NK-92 (cell line): ENCODE results near the gene CSAD.

Source experiments
- DNase-seq: peaks from one replicate; lab custom pipeline; 2025; ENCODE audit not compliant: unreplicated experiment; lab: John Stamatoyannopoulos, UW

Gene CSAD

DNA sequence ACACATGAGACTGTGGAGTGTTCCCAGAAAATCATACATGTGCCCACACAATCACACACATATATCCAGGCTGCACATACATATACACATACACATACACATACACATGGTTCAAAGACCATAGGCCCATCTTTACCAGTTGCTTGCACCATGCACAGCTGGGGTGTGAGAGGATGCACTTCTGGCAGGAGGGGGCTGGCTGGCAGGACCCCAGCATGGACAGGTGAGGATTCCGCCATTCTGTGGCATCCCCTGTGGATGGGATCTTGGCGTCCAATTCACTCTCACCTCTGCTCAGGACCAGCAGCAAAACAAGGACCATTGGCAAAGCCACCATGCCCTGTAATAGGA lies 19.4 kb upstream of the CSAD start:
- no peak for DNase-seq

DNA sequence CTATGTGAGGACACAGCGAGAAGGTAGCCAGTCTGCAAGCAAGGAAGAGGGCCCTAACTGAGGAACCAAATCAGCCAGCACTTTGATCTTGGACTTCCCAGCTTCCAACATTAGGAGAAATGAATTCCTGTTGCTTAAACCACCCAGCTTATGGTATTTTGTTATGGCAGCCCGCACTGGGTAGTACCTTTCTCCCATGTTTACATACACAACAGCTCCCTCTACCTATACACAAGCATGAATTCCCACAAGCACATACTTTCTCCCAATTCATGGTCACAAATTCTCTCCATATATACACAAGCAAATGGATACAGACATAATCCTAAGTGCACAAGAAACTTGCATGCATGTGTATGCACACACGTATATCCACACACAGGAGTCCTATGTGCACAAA lies 19.0 kb upstream of the CSAD start:
- no peak for DNase-seq

DNA sequence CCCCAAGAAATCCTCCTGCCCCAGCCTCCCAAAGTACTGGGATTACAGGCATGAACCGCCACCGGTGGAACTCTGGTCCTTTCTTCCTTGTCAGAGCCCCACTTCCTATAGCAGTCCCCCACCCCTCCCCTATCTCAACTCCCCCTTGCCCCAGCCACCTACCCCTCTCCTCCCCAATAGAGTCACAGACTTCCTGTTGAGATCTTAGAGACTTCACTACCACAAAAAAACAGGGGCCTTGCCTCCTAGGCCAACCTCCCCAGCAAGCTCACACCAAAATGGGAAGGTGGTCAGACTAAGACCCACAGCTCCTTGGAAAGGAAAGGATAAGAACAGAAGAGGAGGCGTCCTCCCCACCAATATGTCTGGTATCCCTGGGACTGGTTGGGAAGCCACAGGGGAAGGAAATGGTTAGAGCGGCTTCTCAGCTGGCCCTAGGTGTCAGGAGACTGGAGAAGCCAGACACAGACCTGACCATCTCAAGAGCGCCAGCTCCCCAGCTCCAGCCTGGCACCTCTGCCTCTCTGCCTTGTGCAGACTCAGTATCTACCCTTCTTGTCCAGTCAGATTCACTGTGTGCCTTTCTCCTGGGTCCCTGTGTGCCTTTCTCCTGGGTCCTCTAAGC lies 17.9 kb upstream of the CSAD start:
- DNase-seq = no peak

DNA sequence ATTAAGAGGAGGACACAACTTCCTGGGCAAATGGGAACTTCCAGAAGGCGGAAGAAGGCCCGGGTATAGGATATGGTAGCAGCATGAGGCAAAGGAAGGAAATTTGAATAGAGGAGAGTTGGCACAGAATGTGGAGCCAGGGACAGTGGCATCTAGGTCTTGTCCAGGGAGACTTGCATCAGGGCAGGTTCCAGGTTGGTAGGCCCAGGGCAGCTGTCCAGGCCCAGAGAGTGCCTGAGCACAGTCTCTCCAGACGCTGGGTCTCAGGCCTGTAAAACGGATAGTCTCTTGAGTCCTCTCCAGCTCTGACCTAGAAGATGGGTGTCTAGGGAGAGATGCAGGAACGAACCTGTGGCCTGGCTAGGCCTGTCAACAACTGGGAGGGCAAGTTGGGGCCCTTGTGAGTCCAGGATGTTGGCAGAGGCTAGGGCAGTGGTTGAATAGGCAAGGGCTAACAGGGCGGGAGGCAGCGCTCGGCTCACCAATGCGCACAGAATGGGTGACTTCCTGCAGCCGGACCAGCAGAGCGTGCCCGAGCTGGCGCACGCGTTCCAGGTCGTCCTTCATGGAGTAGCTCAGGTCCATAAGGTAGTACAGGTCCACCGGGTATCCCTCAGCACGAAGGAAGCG lies 16.4 kb upstream of the CSAD start:
- DNase-seq = no peak

DNA sequence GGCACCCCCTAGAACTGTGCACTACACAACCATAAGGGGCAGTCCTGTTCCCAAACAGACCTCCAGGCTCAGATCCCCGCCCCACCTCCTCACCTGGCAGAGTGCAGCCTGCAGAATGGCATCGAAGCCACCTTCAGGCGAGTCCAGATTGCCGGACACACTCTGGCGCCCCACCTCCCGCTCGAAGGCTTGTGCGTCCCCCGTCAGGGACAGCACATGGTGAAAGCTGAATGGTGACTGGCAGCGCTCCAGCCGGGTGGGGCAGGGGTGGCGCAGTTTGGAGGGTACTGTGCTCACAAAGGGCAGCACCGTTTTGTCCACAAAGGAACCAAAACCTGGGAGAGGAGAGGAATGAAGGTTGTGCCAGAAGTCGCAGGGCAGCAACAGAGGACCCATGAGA lies 15.8 kb upstream of the CSAD start:
- DNase-seq = no peak

DNA sequence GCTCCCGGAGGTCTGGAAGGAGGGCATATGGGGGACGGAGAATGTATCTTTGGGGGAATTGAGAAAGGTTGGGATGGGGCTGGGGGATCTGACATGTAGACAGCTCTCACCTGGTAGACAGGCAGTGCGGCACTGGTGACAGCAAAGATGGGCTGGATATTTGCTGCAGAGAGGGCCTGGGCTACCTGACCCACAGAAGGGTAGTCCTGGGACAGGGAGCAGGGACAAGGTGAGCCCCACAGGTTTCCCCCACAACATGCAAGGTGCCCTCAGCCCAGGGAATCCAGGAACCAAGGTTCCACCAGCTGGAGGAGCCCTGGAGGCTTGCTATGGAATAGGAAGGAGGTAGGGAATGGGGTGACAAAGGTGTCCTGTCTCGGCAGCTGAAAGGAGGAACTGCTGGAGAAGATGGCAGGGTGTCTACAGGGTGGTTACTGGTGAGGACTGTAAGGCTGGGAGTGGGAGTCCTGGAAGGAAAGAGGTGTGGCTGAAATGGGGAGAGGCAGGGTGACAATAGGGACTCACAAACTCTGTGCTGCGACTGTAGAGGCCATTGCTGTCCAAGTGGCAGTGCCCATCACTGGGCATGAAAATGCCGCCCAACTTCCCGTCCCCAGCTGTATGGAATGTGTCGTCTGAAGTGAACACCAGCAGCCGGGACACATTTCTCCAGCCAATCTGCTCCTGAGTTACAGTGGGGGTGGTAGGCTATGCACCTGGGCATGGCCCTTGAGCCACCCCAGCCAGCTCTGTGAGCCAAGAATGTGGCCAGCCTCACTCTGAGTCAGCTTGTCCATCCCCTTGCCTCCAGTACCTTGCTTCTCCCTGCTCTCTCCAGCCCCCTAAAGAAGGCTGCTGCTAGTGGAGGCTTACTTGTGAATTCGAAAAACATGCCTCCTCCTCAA lies 15.0 kb upstream of the CSAD start:
- no peak for DNase-seq

DNA sequence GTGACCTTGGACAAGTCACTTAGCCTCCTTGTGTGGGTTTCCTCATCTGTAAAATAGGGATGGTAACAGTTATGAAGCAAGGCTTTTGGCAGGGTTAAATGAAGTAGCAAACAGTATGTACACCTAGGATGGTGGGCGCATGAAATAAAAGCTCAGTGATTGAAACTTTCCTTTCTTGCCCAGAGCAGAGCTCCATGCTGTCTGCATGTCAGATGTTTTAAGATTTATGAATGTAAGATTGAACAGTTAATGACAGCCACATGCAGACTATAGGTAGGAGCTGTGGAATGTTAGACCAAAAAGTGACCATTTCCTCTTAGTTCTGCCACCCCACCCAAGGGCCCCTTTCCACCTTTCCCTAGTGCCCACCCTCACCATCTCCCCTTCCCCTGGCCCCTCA lies 14.2 kb upstream of the CSAD start:
- no peak for DNase-seq

DNA sequence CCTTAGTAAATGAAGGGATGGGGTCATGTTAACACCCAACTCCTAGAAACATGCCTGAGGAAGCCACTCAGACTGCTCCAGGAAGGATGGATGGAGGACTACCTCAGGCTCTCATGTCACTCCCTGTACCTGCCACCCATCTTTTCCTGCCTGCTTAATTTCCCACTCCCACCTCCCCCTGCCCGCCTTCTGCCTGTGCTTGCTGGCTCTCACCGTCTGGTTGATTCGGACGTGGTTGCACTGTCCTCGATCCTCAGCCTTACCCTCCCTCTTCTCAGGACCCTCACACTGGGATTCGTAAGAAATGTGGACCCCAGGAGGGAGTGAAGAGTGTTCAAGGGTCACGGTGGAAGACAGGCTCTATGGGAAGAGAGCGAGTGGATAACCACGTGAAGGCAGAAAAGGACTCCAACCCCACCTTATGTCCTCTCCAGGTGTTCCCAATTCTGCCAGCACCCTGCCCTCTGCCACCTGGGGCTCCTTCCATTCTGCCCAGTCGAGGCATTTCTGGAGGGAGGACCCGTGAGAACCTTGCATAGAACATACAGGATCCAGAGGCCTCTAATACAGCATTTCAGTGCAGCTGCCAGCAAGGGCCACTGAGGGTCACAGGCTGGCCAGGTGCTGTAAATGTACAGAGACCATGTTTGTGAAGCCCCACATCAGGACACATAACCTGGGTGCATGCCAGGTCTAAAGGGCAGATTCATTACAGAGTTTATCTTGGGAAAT lies 13.4 kb upstream of the CSAD start:
- no peak for DNase-seq

DNA sequence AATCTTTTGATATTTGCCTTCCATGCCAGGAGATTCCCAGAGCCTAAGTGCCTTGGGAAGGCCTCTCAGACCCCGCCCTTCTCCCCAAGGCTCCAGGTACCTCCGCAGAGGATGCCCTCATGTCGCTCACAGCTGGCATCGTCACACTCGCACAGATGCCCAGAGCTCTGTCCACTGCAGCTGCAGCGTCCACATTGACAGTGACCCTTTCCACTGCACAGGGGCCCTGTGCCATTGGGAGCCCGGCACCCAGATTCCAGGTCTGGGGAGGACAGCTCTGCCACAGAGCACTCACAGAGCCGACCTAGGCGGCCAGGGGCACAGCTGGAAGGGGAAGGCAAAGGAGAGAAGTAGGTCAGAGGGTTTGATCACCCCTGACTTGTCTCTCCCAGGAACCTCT lies 12.3 kb upstream of the CSAD start:
- DNase-seq = no peak

DNA sequence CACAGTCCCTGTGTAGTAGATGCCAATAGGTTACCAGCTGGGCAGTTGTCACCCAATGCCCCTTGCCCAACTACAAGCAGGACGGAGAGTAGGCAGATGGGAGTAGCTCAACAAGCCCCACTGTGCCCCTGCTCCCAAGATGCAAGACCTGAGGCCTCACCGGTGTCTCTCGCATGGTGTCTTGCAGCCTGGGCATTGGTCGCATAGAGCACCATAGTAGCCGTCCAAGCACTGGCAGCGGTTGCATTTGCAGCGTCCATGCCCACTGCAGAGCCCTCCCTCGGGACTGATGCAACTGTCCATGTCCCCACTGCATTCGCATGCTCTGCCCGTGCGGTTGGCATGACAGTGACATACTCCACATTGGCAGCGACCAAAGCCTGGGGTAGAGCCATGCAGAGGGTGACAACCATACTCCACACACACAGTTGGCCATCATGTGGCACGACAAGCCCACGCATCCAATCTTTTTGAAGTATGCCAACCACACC lies 11.9 kb upstream of the CSAD start:
- DNase-seq = no peak

DNA sequence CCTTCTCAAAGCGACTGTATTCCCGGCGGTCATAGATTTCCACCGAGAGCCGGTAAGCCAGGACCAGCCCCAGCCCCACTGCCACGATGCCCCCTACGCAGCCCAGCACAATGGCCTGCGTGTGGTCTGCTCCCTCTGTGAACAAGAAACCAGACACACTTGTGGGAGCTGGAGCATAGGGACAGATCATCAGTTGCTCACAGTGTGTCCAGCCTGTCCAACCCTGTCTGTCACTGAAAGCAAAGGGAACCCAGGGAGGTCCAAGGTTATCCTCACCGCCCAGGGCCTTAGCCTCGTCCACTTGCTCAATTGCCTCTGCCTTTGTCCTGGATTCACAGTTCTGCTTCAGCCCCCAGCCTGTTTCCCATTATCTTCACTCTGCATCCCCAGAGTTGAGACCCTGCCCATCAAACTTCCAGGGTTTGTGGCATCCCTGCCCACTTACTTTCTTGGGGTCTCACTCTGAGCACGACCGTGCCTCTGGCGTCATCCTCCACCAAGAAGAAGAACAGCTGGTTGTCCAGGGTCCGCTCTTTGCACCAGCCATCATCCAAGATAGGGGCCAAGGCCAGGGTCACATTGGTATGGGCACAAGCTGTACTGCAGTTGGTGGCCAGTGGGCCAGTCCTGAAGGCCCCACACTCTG lies 11.3 kb upstream of the CSAD start:
- DNase-seq = no peak

DNA sequence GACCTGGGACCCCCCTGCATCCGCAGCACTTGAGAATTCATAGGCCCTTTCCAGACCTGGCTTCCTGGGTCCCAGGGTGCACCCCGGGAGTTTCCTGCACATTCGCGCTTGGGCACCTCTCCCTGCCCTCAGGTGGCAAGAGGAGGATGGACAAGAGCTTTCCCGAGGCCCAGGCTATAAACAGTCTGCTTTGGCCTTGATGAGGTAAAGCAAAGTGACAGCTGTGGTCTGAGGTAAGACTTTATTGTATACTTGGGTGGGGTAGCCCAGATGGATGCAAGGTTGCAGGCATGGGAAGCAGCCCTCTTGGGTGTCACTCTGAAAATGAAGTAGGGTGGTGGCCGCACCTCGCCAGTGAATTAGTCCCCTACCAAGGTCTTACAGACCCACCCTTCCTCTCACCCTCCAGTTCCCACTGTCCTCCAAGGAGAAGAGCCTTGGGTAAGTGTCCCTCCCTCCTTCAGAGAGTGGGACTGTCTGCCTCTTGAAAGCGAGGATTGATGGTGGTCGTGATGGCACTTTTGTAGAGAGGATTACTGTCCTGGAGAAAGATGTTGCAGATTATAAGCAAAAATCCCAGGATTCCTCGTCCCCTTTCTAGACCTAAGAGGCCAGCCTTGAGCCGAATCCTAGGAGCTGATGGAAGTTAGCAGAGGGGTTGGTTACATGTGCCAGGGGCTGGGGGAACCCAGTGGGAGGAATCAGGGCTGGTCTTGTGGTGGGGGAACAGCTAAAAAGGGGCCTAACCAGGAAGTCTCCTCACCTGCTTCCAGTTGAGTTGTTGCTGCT lies 10.6 kb upstream of the CSAD start:
- DNase-seq = no peak

DNA sequence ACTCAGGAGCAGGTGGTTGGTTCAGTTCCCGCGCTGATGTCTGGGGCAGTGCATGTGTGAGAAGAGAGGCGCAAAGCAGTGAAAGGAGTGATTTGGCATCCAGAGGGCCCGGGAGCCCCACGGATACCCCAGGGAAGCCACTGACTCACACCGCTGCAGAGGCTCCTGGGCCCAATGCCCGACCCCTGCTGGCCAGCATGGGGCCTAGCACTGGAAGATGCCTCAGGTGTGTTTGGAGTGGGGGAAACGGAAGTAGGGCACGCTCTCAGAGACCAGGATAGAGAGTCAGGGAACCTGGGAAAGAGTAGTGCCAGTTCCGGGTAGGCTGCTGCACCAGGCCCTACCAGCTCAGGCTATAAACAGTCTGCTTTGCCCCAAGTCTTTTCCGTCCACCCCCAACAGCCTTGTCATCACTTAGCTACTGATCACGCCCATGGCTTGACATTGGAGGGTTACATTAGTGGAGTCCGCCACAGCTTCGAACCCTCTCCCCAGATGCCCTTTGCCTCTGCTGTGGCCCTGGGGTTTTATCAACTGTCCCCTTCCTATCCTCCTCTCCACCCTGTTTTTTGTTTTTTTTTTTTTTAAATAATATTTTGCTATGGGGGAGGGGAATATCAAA lies 9.5 kb upstream of the CSAD start:
- no peak for DNase-seq

DNA sequence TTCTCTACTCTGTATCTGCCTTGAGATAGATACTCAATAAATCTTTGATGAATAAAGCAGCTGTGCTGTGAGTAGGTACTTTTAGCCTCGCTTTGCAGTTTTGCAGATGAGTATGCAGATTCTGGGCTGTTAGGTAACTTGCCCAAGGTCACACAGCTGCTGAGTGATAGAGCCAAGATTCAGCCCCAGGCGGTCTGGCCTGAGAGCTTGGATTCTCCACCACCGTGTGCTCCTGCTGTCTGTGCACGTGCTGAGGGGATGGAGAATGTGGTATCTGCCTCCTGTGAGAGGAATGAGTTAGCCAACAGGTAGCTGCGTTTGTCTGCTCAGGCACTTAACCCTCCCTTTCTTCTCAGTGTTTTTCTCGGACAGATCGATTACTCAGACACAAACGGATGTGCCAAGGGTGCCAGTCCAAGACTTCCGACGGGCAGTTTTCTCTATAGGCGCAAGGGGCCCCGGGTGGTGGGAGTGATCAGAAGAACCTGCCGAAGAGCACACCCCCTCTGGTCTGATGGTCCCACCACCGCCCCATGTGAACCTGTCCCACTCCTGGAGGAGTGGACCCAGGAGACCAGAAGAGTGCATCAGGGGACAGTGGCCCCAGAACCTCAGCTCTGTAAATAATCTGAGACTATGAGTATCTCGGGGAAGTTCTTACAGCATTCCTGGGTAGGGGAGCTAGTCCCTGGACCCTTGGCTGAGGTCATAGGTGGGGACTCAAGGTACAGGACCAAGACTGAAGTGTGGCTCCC lies 6.6 kb upstream of the CSAD start:
- DNase-seq = no peak

DNA sequence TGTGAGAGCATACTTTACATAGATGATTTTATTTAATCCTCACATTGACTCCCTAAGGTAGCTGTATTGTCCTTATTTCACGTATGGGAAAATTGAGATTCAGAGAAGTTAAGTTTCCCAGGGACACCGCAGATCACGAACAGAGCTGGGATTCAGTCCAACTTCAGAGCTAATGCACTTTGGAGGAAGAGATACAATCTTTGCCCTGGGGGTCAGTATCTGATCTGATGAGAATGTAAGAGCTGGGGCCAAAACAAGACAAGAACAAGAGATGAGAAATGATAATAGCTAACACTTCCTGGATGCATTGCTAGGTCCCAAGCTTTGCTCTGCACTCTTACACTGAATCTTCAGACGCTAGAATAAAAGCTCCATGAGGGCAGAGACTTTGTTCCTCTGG lies 6.0 kb upstream of the CSAD start:
- no peak for DNase-seq

DNA sequence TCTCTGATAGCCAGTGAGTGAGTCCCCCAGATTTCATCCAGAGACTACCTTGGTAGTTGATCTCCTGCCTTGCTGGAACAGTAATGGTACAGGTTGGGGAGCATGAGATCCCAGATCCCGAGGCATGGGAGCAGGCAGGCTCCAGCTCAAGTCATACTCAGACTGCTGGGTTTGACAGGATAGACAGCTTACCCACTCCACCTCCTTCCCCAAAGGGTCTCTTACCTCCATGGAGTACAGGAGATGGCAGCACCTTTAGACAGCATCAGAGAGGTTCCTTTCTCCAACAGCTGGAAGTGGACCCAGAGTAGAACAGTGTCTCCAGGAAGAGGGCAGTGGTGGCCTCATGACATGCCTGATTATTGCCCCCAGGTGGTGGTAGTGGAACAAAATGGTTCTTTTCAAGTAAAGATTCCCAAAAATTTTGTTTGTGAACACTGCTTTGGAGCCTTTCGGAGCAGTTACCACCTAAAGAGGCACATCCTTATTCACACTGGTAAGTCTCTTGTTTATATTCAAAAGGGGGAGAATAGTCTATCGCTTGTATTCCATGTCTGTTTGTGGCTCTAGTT lies 4.9 kb upstream of the CSAD start:
- DNase-seq = no peak

DNA sequence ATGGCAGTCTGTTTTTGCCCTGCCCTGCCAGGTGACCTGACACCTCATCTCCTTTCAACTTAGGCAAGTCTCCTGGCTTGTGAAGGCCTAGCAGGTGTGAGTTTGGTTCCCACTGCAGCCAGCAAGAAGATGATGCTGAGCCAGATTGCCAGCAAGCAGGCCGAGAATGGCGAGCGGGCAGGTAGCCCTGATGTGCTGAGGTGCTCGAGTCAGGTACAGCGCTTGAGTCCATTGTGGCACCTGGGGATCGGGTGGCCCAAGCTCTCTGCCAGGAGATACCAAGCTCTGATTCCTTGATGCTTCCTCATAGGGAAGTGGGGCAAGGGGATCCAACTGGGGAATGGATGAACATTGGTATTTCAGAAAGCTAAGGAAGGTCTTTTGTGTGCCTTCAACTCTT lies 4.1 kb upstream of the CSAD start:
- no peak for DNase-seq

DNA sequence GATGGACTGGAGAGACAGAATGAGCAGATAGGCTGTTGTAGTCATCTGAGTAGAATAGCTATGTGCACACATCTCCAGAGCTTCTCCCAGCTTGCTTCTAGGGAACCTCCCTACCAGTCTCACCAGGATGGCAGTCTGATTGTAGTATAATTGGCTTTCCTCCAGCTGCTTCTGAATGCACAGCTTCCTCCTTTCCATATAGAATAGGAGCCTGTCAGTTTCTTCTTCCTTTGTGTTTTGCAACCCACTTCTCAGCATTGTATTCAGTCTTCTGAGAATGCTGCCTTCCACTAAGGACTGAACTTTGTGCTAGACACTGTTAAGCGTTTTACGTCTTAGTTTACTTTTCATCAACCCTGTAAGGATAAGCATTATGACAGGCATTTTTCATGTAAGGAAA lies 2.2 kb upstream of the CSAD start:
- no peak for DNase-seq

DNA sequence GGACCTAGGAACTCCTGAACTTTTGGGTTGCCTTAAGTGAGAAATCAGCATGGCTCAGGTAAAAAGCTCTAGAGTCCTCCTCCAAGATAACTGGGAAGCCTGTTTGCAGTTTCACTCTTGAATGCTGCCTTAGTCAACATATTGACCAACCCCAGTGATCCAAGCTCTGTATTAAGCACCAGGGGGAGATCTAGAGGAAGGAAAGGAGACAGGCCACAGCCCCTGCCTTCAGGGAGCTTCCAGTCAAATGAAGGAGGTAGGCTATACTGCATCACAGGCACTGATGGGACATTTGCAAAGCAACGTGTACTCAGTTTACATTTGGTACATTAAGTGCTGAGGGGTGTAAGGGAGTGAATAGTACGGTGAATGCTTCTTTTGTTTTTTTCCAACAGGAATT lies 1.2 kb upstream of the CSAD start:
- DNase-seq = no peak
